NB4 (cell line): ENCODE measurements around the gene TUBD1.

Experiments
- CTCF ChIP-seq: IDR thresholded peaks from one replicate; pipeline ENCODE4 v1.5.1; 2012; ENCODE audit warnings: low read depth, low read length
- POLR2A ChIP-seq: IDR thresholded peaks from 2 replicates; pipeline ENCODE4 v1.6.1; 2011; ENCODE audit warnings: mild to moderate bottlenecking; ENCODE audit not compliant: insufficient read length; ENCODE audit errors: extremely low read depth
- TF ChIP-seq, protein P1 (sequence below): IDR thresholded peaks from 2 replicates; pipeline ENCODE4 v1.6.1; 2011; ENCODE audit warnings: low read depth, low read length

DNA sequence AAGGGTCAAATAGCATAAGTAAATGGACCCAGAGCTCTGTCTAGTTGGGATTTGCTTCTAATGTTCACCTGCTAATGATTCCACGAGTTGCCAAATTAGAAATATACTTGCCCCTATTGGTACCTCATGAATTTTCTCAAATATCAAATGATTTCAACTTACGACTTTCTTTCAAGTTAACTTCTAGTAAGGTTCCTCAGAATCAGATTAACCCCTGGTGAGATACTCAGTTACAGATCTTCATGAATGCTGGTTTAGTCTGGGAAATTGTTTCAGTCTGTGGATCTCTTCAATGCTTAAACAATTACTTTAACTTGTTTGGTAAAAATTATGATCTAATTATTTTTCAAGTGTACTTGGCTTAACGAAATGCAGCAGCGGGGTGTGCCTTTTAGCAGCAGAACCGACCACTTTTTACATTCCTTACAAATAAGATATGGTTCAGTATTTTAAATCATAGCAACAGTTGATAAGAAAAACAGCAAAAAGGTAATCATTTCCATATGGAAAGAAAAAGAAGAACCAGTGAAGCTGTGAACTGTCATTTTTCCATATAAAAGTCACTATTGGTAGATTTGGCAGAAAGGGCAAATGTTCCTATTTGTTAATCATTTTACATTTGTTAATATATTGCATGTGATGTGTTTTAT is 34.5 kb downstream of the TUBD1 start:
- TF ChIP-seq CTCF (no peak), POLR2A (no peak)
- TF ChIP-seq, protein P1, sequence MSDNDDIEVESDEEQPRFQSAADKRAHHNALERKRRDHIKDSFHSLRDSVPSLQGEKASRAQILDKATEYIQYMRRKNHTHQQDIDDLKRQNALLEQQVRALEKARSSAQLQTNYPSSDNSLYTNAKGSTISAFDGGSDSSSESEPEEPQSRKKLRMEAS, result no peak
